KOPT-K1 (cell line): ENCODE results near the gene NEK10.

Source experiments
- H3K27ac ChIP-seq: fragments of 200-600 bp; sonication (generic); 2 replicates; pipeline ENCODE4 v1.5.1; 2016; ENCODE audit warnings: antibody characterized with exemption, mild to moderate bottlenecking, low read depth, low read length; ENCODE audit not compliant: poor library complexity, severe bottlenecking
- H3K36me3 ChIP-seq: fragments of 200-600 bp; sonication (generic); 2 replicates; pipeline ENCODE4 v1.5.1; 2017; ENCODE audit warnings: antibody characterized with exemption, mild to moderate bottlenecking, low read length, moderate library complexity; ENCODE audit not compliant: insufficient read depth
- H3K9me3 ChIP-seq: fragments of 200-600 bp; sonication (generic); 2 replicates; pipeline ENCODE4 v1.5.1; 2017; ENCODE audit warnings: antibody characterized with exemption, low read length, mild to moderate bottlenecking; ENCODE audit not compliant: insufficient read depth, poor library complexity, severe bottlenecking

Gene NEK10

GRCh38 chr3:27208961-27209616, 160.1 kb downstream of the NEK10 start:
- Histone ChIP-seq H3K9me3 (no peaks in the 10 kb centered on the region), H3K36me3 (no peaks in the 10 kb centered on the region), H3K27ac (no peak overlapping the region)

GRCh38 chr3:27202959-27203358, 166.2 kb downstream of the NEK10 start:
- no peaks in the 10 kb centered on the region for H3K9me3 ChIP-seq
- H3K36me3 ChIP-seq: no peaks in the 10 kb centered on the region
- no peak overlapping the region for H3K27ac ChIP-seq

DNA sequence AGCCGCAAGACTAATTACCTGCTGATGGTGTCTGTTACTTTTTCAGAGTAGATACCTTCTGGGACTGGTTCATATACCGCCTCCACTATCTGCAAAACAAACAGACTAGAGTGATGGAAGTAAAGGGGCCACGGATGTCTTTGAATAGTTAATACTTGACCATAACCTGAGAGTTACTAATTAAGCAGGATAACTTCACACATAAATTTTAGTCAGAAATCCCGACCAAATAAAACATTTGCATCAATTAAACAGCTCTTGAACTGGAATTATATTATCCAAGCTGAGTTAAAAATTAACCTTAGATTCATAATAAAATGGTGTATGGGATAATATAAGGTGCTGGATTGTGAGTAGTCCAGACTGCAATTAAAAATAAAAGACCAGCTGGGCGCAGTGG, 167.7 kb downstream of the NEK10 start:
- no peaks in the 10 kb centered on the region for H3K36me3 ChIP-seq
- no peaks in the 10 kb centered on the region for H3K9me3 ChIP-seq
- H3K27ac ChIP-seq: no peak overlapping the region

DNA sequence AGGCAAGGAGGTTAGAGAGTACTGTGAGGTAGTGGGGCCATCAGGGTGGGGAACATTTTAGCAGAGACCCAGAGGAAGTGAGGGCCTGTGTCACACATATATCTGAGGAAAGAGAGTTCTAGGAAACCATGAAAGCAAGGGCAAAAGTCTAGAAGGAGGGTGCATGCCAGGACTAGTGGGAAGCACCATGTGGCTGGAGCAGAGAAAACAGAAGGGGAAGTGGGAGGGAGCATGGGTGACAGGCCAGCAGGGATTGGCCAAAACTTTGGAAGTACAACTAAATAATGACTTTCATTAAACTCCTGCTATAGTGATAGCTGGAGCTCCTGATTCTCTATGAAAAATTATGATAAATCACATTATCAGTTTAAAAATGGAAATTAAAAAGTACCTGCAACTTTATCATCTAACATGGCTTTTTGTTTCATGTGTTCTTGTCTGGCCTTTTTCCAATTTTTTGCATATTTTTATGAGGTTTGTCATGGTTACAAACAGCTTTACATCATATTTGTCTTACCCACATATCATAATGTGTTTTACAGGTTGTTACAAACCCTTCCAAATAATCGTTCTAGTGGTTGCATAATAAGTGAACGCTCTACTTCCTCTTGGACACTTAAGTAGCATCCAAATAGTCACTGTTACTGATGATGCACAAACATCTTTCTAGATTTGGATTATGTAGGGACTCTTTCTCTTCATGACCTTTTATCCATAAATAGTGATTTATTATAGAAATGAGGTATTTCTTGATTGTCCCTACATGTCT, 168.3 kb downstream of the NEK10 start:
- Histone ChIP-seq H3K27ac (no peak overlapping the region), H3K36me3 (no peaks in the 10 kb centered on the region), H3K9me3 (no peaks in the 10 kb centered on the region)

GRCh38 chr3:27194861-27195483, 174.2 kb downstream of the NEK10 start:
- no peaks in the 10 kb centered on the region for H3K36me3 ChIP-seq
- no peaks in the 10 kb centered on the region for H3K9me3 ChIP-seq
- H3K27ac ChIP-seq: no peak overlapping the region

DNA sequence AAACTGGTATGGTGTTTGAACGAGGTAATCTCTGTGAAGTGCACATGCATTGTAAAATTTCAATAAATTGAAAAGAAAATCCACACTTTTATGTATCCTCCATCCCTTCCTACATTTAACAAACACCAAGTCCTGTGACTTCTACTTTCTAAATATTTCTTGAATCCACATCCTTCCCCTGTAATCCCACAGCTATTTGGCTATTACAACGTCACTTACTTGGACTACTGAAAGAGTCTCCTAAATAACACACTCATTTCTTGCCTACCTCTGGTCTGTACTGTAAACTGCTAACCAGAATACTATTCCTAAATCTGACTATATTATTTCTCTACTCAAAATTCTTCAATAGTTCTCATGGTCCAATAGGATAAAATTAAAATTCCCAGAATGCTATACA, 176.1 kb downstream of the NEK10 start:
- H3K9me3 ChIP-seq: no peaks in the 10 kb centered on the region
- H3K27ac ChIP-seq: no peak overlapping the region
- no peaks in the 10 kb centered on the region for H3K36me3 ChIP-seq

- H3K27ac ChIP-seq: no peak overlapping the region
- no peaks in the 10 kb centered on the region for H3K9me3 ChIP-seq
- no peaks in the 10 kb centered on the region for H3K36me3 ChIP-seq
Measured at GRCh38 chr3:27186013-27186412, 183.2 kb downstream of the NEK10 start.

GRCh38 chr3:27185231-27185989, 183.8 kb downstream of the NEK10 start:
- Histone ChIP-seq H3K9me3 (no peaks in the 10 kb centered on the region), H3K27ac (no peak overlapping the region), H3K36me3 (no peaks in the 10 kb centered on the region)

- H3K9me3 ChIP-seq: no peaks in the 10 kb centered on the region
- no peaks in the 10 kb centered on the region for H3K36me3 ChIP-seq
- H3K27ac ChIP-seq: no peak overlapping the region
Measured at GRCh38 chr3:27184261-27184660, 184.9 kb downstream of the NEK10 start.

DNA sequence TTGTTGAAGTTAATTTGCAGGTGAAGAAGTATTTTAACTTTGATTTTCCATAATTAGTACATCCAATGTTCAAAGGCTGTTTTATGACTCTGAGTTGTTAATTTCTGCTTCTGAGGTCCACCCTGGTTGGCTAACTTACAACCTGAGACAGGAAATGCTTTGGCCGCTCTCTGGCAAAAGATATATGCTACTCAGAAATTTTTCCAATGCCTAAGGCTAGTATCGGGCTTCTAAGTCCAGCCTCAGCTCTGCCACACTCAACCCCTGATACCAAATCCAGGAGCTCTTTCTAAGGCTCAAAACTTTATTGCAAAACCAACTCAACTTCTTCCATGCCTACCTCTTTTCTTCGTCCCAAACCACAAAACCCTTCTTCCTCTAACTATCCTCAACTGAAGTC, 192.9 kb downstream of the NEK10 start:
- H3K9me3 ChIP-seq: no peaks in the 10 kb centered on the region
- no peaks in the 10 kb centered on the region for H3K36me3 ChIP-seq
- H3K27ac ChIP-seq: no peak overlapping the region

DNA sequence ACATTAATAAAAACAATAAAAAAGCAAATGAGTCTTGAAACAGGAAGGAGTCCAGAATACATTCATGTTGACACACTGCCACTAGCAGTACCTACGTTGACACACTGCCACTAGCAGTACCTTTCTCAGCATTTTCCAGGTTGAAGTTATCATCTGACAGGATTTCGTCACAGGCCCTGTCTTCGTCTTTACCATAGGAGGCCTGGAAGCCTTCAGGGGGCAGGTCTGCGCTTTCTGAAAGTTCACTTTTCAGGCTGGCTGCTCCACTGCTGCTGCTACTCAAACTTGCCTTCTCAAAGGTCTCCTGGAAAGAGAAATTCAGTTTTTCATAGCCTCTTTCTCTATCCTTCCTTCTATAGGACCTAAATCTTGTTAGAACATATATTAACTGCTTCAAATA, 194.7 kb downstream of the NEK10 start:
- H3K9me3 ChIP-seq: no peaks in the 10 kb centered on the region
- H3K36me3 ChIP-seq: no peaks in the 10 kb centered on the region
- no peak overlapping the region for H3K27ac ChIP-seq

DNA sequence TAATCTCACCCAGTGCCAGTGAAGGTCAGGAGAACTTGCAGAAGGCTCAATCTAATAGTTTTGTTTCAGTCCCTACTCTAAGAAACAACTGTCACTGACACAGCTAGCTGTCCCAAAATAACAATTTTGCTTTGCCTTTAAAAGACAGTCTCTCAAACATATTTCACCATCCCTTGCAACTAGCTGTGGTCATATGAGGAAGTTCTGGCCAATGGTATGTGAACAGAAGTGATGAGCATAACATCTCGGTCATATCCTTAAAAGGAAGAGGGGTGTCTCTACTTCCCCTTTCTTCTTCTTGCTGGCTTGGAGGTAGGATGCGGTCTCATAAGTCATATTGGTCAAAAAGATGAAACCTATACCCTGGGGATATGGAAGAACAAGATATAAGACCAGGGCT, 198.1 kb downstream of the NEK10 start:
- Histone ChIP-seq H3K27ac (no peak overlapping the region), H3K9me3 (no peaks in the 10 kb centered on the region), H3K36me3 (no peaks in the 10 kb centered on the region)

- Histone ChIP-seq H3K36me3 (no peaks in the 10 kb centered on the region), H3K9me3 (no peaks in the 10 kb centered on the region), H3K27ac (no peak overlapping the region)
Measured at GRCh38 chr3:27166888-27167287, 202.3 kb downstream of the NEK10 start.

- no peaks in the 10 kb centered on the region for H3K36me3 ChIP-seq
- no peaks in the 10 kb centered on the region for H3K9me3 ChIP-seq
- no peak overlapping the region for H3K27ac ChIP-seq
Measured at GRCh38 chr3:27165321-27165721, 203.9 kb downstream of the NEK10 start.

DNA sequence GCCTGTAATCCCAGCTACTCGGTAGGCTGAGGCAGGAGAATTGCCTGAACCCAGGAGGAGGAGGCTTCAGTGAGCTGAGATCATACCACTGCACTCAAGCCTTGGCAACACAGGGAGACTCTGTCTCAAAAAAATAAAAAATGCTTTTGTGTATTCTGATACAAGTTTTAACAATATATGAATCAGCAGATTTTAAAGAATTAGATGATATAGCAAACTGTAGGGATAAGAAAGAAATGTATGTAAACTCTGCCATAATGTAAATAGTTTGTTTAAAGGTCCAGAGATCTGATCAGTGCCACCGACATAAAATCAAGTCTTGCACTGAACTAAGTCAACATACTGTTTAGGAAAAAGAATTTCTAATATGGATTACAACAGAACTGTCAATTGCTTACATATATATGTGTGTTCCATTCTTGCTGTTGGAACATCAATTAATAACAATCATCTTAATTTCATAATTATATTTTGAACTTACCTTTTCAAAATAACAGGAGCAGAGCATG, 208.3 kb downstream of the NEK10 start:
- Histone ChIP-seq H3K9me3 (no peaks in the 10 kb centered on the region), H3K36me3 (no peaks in the 10 kb centered on the region), H3K27ac (no peak overlapping the region)
